ENCODE results near the gene MCTP2.

The MCTP2 gene

DNA sequence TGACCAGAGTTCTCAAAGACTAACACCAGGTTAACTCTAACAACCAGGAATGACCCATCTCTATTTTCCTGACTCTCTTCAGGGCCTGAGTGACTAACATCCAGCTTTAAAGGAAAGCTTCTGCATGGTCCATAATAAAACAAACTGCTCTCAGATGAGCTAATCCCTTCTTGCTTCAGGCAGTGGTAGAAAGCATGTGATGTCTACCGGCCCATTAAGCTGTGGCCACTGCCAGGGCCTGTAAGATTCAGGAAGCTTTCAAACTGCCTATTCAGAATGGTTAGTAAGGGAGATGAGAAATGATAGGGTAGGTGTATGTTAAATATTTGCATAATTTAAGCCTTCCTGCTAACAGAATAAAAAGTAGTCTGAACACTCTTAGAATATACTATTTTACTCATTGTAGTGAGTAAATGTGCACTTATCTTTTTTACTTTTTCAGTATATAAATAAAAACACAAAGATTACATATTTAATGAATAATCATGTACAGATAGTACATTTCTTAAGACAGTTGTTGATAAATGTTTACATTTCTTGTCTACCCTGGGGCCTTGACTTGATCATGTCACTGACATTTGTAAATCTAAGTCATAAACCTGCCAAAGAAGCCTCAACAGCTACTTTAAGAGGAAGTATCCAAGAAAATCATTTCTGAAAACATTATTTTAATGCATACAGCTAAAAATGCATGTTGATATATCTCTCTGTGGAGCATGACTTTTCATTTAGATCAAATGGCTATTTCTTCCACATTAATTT lies 222.0 kb downstream of the MCTP2 start:
- no peak for DNase-seq (ENCODE audit: low spot score)
- TF ChIP-seq, protein P1, sequence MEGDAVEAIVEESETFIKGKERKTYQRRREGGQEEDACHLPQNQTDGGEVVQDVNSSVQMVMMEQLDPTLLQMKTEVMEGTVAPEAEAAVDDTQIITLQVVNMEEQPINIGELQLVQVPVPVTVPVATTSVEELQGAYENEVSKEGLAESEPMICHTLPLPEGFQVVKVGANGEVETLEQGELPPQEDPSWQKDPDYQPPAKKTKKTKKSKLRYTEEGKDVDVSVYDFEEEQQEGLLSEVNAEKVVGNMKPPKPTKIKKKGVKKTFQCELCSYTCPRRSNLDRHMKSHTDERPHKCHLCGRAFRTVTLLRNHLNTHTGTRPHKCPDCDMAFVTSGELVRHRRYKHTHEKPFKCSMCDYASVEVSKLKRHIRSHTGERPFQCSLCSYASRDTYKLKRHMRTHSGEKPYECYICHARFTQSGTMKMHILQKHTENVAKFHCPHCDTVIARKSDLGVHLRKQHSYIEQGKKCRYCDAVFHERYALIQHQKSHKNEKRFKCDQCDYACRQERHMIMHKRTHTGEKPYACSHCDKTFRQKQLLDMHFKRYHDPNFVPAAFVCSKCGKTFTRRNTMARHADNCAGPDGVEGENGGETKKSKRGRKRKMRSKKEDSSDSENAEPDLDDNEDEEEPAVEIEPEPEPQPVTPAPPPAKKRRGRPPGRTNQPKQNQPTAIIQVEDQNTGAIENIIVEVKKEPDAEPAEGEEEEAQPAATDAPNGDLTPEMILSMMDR (IDR thresholded peaks at IDR 0.05; ENCODE audit: extremely low read depth, missing control alignments) = no peak

DNA sequence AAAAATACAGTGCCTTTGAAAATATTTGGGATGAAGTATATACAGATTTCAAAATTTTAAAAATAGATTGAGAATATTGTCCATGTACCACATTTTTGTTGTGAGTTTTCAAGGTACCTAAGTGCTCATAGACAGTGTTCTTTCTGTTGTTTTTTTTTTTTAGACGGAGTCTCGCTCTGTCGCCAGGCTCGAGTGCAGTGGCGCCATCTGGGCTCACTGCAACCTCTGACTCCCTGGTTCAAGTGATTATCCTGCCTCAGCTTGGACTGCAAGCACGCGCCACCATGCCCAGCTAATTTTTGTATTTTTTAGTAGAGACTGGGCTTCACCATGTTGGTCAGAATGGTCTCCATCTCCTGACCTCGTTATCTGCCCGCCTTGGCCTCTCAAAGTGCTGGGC lies 223.9 kb downstream of the MCTP2 start:
- no peak for DNase-seq (ENCODE audit: low spot score)
- TF ChIP-seq, protein P1 (IDR thresholded peaks at IDR 0.05; ENCODE audit: extremely low read depth, missing control alignments) = no peak

DNA sequence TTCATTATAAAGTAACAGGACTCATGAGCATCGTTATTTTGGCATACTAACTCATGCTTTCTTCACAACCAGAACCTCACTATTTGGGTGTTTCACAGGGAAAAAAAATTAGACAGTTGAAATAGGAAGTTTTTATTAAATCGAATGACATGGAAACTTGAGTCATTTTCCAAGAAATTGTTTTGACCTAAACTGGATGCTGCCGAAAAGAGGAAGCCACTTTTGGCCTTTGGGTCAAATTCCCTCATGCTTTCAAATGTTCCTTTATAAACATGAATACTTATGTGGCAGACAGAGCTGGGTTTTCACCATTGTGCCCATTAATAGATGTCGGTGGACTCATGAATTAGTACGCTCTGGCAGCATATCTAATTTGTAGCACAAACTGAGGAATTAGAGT lies 224.9 kb downstream of the MCTP2 start:
- DNase-seq (ENCODE audit: low spot score) = no peak
- TF ChIP-seq, protein P1 (IDR thresholded peaks at IDR 0.05; ENCODE audit: extremely low read depth, missing control alignments) = no peak

- TF ChIP-seq, protein P1 (IDR thresholded peaks at IDR 0.05; ENCODE audit: extremely low read depth, missing control alignments) = no peak
- DNase-seq (ENCODE audit: low spot score) = no peak
These were observed 226.3 kb downstream of the MCTP2 start for GRCh38 chr15:94457661-94458060.

GRCh38 chr15:94460624-94461023 lies 229.3 kb downstream of the MCTP2 start:
- DNase-seq (ENCODE audit: low spot score) = no peak
- TF ChIP-seq, protein P1 (IDR thresholded peaks at IDR 0.05; ENCODE audit: extremely low read depth, missing control alignments) = no peak

GRCh38 chr15:94467034-94467433 lies 235.7 kb downstream of the MCTP2 start:
- DNase-seq (ENCODE audit: low spot score) = no peak
- TF ChIP-seq, protein P1 (IDR thresholded peaks at IDR 0.05; ENCODE audit: extremely low read depth, missing control alignments) = no peak

DNA sequence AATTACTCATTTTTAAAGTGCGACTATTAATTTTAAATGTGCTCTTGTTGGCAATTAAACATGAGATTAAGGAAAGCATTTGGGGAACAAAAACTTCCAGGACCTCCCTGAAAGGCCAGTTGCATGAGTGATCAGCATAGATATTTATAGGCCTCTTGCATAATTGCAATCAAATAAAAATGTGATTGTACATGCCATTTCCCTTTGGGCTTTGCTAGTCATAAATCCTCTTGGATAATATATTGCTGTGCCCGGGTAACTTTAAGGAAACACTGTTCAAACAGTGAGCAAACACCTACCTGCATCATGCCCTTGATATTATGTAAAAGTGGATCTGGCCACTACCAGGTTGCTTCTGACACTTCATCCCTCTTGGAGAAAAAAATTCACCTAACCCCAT lies 239.1 kb downstream of the MCTP2 start:
- TF ChIP-seq, protein P1 (IDR thresholded peaks at IDR 0.05; ENCODE audit: extremely low read depth, missing control alignments) = no peak
- no peak for DNase-seq (ENCODE audit: low spot score)
